Chondrocyte (in vitro differentiated cells): ENCODE measurements around the gene TTC28. TPM values are rescaled to one million over a fixed set of nuclear protein-coding genes. Genes with fewer than 3 reads are reported as not detected.

ENCODE experiments used
- DNase-seq: peaks from one replicate; pipeline ENCODE4 v3.0.0; 2021; ENCODE audit warnings: mixed read lengths, low spot score
- H3K27ac Mint-ChIP-seq: one replicate; pipeline ENCODE4 v1.8.0; 2021; ENCODE audit warnings: mild to moderate bottlenecking, moderate library complexity, mixed read lengths; ENCODE audit not compliant: unreplicated experiment
- H3K27me3 Mint-ChIP-seq: 2 replicates; pipeline ENCODE4 v1.8.0; 2021; ENCODE audit warnings: low read depth, mixed read lengths
- H3K36me3 Mint-ChIP-seq: 2 replicates; pipeline ENCODE4 v1.8.0; 2021; ENCODE audit warnings: low read depth, mixed read lengths
- H3K4me1 Mint-ChIP-seq: 2 replicates; pipeline ENCODE4 v1.8.0; 2021; ENCODE audit warnings: low read depth, mild to moderate bottlenecking, mixed read lengths
- H3K4me3 Mint-ChIP-seq: one replicate; pipeline ENCODE4 v1.8.0; 2021; ENCODE audit warnings: mild to moderate bottlenecking, moderate library complexity, mixed read lengths; ENCODE audit not compliant: unreplicated experiment
- H3K9me3 Mint-ChIP-seq: 2 replicates; pipeline ENCODE4 v1.8.0; 2021; ENCODE audit warnings: low read depth, mixed read lengths
- CTCF ChIP-seq: fragments of 200-600 bp; sonication (generic); IDR thresholded peaks from 2 replicates; pipeline ENCODE4 v1.5.0; 2021; ENCODE audit warnings: antibody characterized with exemption, mild to moderate bottlenecking, moderate library complexity
- total RNA-seq: library from RNA; stranded (reverse); gene quantifications from 3 replicates; pipeline ENCODE4 v1.2.1, GENCODE V29; 2021

Gene TTC28
- total RNA-seq, 1 donor from 2014 or later: 38.3 TPM

GRCh38 chr22:28237112-28237511 lies 442.5 kb downstream of the TTC28 start:
- H3K4me1 Mint-ChIP-seq: peaks cover 41% of the 10 kb centered on the region
- TF ChIP-seq CTCF: no peak
- no peaks in the 10 kb centered on the region for H3K27me3 Mint-ChIP-seq
- no peaks in the 10 kb centered on the region for H3K36me3 Mint-ChIP-seq
- DNase-seq: no peak
- no peak overlapping the region for H3K4me3 Mint-ChIP-seq
- peak overlapping the region; percentile 70 for H3K27ac Mint-ChIP-seq
- H3K9me3 Mint-ChIP-seq: peaks cover 13% of the 10 kb centered on the region

- no peaks in the 10 kb centered on the region for H3K9me3 Mint-ChIP-seq
- no peaks in the 10 kb centered on the region for H3K36me3 Mint-ChIP-seq
- no peak for DNase-seq
- no peak overlapping the region for H3K4me3 Mint-ChIP-seq
- peaks cover 60% of the 10 kb centered on the region for H3K4me1 Mint-ChIP-seq
- TF ChIP-seq CTCF: no peak
- no peaks in the 10 kb centered on the region for H3K27me3 Mint-ChIP-seq
- no peak overlapping the region for H3K27ac Mint-ChIP-seq
These were observed 447.4 kb downstream of the TTC28 start for GRCh38 chr22:28232204-28232603.

GRCh38 chr22:28231441-28231840 lies 448.2 kb downstream of the TTC28 start:
- Mint-ChIP-seq H3K27ac (peak overlapping the region; percentile 69), H3K4me3 (no peak overlapping the region), H3K27me3 (no peaks in the 10 kb centered on the region), H3K36me3 (no peaks in the 10 kb centered on the region), H3K9me3 (no peaks in the 10 kb centered on the region), H3K4me1 (peaks cover 55% of the 10 kb centered on the region)
- DNase-seq: no peak
- no peak for TF ChIP-seq CTCF

GRCh38 chr22:28230671-28231070 lies 449.0 kb downstream of the TTC28 start:
- Mint-ChIP-seq H3K4me3 (no peak overlapping the region), H3K27ac (peak overlapping the region; percentile 69), H3K9me3 (no peaks in the 10 kb centered on the region), H3K27me3 (no peaks in the 10 kb centered on the region), H3K36me3 (no peaks in the 10 kb centered on the region), H3K4me1 (peaks cover 49% of the 10 kb centered on the region)
- DNase-seq: no peak
- no peak for TF ChIP-seq CTCF

GRCh38 chr22:28229566-28230485 lies 449.8 kb downstream of the TTC28 start:
- Mint-ChIP-seq H3K27me3 (no peaks in the 10 kb centered on the region), H3K36me3 (no peaks in the 10 kb centered on the region), H3K4me1 (peaks cover 40% of the 10 kb centered on the region), H3K27ac (peak overlapping the region; percentile 33), H3K9me3 (no peaks in the 10 kb centered on the region), H3K4me3 (no peak overlapping the region)
- DNase-seq: no peak
- no peak for TF ChIP-seq CTCF
